Tibial nerve (tissue), 3 donors: ENCODE measurements around the gene NAT10.

Experiments
- CTCF ChIP-seq, 5 experiments: fragments of 200-600 bp in 3 of 5; fragments of 450-650 bp in 2 of 5; sonication (generic) in 3 of 5; IDR thresholded peaks; one replicate each; pipeline ENCODE4 v1.5.1; 2016 to 2019; ENCODE audit warnings: antibody characterized with exemption in 5 of 5, mild to moderate bottlenecking in 3 of 5, moderate library complexity in 2 of 5
- POLR2A ChIP-seq, 2 donors: fragments of 450-650 bp; IDR thresholded peaks; one replicate each; pipeline ENCODE4 v1.6.1; 2017; ENCODE audit warnings: antibody characterized with exemption in 2 of 2, mild to moderate bottlenecking in 2 of 2, moderate library complexity in 2 of 2

GRCh38 chr11:34084637-34085036 lies 20.8 kb upstream of the NAT10 start:
- TF ChIP-seq CTCF (IDR thresholded peaks at IDR 0.05) (no peak), POLR2A (IDR thresholded peaks at IDR 0.05) (no peak)
